H1 (cell line): ENCODE data around the gene RPL41. TPM values are rescaled to one million over a fixed set of nuclear protein-coding genes. Genes with fewer than 3 reads are reported as not detected.

Experiments
- CTCF ChIA-PET: fragments of 300-600 bp; sonication (Branson Sonifier 250); formaldehyde crosslinking; loops from one replicate; lab custom pipeline; 2021; ENCODE audit not compliant: partially characterized antibody; lab: Charles Lee
- POLR2A ChIA-PET: fragments of 300-600 bp; sonication (Branson Sonifier 250); formaldehyde crosslinking; loops from one replicate; lab custom pipeline; 2021; ENCODE audit warnings: inconsistent platforms; ENCODE audit not compliant: partially characterized antibody; lab: Charles Lee
- DNase-seq, 2 experiments: peaks; one replicate each; pipeline versions ENCODE4 v3.0.0 to v3.0.0-alpha.2; 2010 to 2022; ENCODE audit warnings: low spot score in 2 of 2, low read depth in 1 of 2, mixed read lengths in 1 of 2
- FAIRE-seq: peaks from 2 replicates; lab custom pipeline; 2011; peaks lifted over from hg19 to GRCh38; lab: Jason Lieb, UNC
- H2AFZ ChIP-seq: 2 replicates; pipeline ENCODE4 v1.8.1; 2012; ENCODE audit warnings: low read length, inconsistent platforms
- H2AK5ac ChIP-seq: 2 replicates; pipeline ENCODE4 v1.6.1; 2013; ENCODE audit warnings: low read depth, low read length
- H2BK120ac ChIP-seq: replicated peaks from 2 replicates; pipeline ENCODE3; 2013; ENCODE audit warnings: low read depth, low read length, inconsistent platforms
- H2BK12ac ChIP-seq: 2 replicates; pipeline ENCODE4 v1.6.1; 2013; ENCODE audit warnings: low read depth, low read length
- H2BK15ac ChIP-seq: 2 replicates; pipeline ENCODE4 v1.6.1; 2013; ENCODE audit warnings: low read length
- H2BK20ac ChIP-seq: 2 replicates; pipeline ENCODE4 v1.6.1; 2013; ENCODE audit warnings: low read length
- H2BK5ac ChIP-seq: 2 replicates; pipeline ENCODE4 v1.6.1; 2013; ENCODE audit warnings: low read depth, low read length
- H3K14ac ChIP-seq: 2 replicates; pipeline ENCODE4 v1.6.1; 2013; ENCODE audit warnings: inconsistent platforms; ENCODE audit not compliant: insufficient read length
- H3K18ac ChIP-seq: 2 replicates; pipeline ENCODE4 v1.6.1; 2013; ENCODE audit warnings: low read length; ENCODE audit errors: extremely low read depth
- H3K23ac ChIP-seq: 2 replicates; pipeline ENCODE4 v1.6.1; 2013; ENCODE audit warnings: inconsistent platforms; ENCODE audit not compliant: insufficient read length
- H3K23me2 ChIP-seq: 2 replicates; pipeline ENCODE4 v1.6.1; 2013; ENCODE audit warnings: low read depth, low read length
- H3K27ac ChIP-seq: 2 replicates; pipeline ENCODE4 v1.6.1; 2011; ENCODE audit warnings: low read depth, low read length, inconsistent platforms
- H3K27me3 ChIP-seq, 4 experiments: replicated peaks in 1 of 4; 1 replicate in 1 of 4; 2 replicates in 3 of 4; pipeline versions ENCODE4 v1.6.1 to v1.8.1; 2011 to 2013; ENCODE audit warnings: low read length in 3 of 4, mild to moderate bottlenecking in 3 of 4, inconsistent platforms in 2 of 4, mixed read lengths in 2 of 4, moderate library complexity in 1 of 4; ENCODE audit not compliant: control insufficient read depth in 3 of 4, insufficient read depth in 3 of 4; ENCODE audit errors: extremely low read depth in 1 of 4
- H3K36me3 ChIP-seq, 4 experiments: 2 replicates each; pipeline versions ENCODE4 v1.6.1 to v1.8.1; 2011 to 2013; ENCODE audit warnings: mild to moderate bottlenecking in 4 of 4, low read length in 3 of 4, moderate library complexity in 2 of 4, control low read depth in 1 of 4, inconsistent platforms in 1 of 4; ENCODE audit not compliant: insufficient read depth in 4 of 4, control insufficient read depth in 2 of 4
- H3K4ac ChIP-seq: replicated peaks from 2 replicates; pipeline ENCODE3; 2013; ENCODE audit warnings: low read length, low read depth, mixed read lengths, inconsistent platforms; ENCODE audit not compliant: insufficient read length
- H3K4me1 ChIP-seq, 4 experiments: replicated peaks in 1 of 4; 1 replicate in 1 of 4; 2 replicates in 3 of 4; pipeline versions ENCODE4 v1.6.1 to v1.8.1; 2011 to 2013; ENCODE audit warnings: low read length in 3 of 4, inconsistent platforms in 2 of 4, mixed read lengths in 1 of 4; ENCODE audit not compliant: insufficient read depth in 4 of 4, control insufficient read depth in 3 of 4
- H3K4me2 ChIP-seq, 2 experiments: 2 replicates each; pipeline versions ENCODE4 v1.6.1 to v1.8.1; 2011 to 2013; ENCODE audit warnings: low read depth in 2 of 2, low read length in 2 of 2, control low read depth in 1 of 2, inconsistent platforms in 1 of 2, mild to moderate bottlenecking in 1 of 2; ENCODE audit not compliant: insufficient read depth in 1 of 2
- H3K4me3 ChIP-seq, 4 experiments: fragments of 200-600, 300-600 bp in 1 of 4; sonication (generic), shearing (Covaris generic), sonication (Bioruptor Twin) in 1 of 4; 2 replicates each; pipeline versions ENCODE4 v1.5.1 to v1.8.1; 2011 to 2016; ENCODE audit warnings: low read length in 4 of 4, low read depth in 3 of 4, control low read depth in 2 of 4, inconsistent platforms in 2 of 4, mild to moderate bottlenecking in 2 of 4, mixed read lengths in 1 of 4, moderate library complexity in 1 of 4; ENCODE audit not compliant: insufficient read depth in 2 of 4; ENCODE audit errors: extremely low read depth in 1 of 4
- H3K56ac ChIP-seq: replicated peaks from 2 replicates; pipeline ENCODE3; 2013; ENCODE audit warnings: low read depth, mild to moderate bottlenecking, mixed read lengths, low read length, inconsistent platforms; ENCODE audit not compliant: insufficient read length
- H3K79me1 ChIP-seq: 2 replicates; pipeline ENCODE4 v1.6.1; 2013; ENCODE audit warnings: low read depth, low read length, control low read depth
- H3K79me2 ChIP-seq, 2 experiments: 2 replicates each; pipeline versions ENCODE4 v1.6.1 to v1.8.1; 2012 to 2013; ENCODE audit warnings: low read length in 2 of 2, mild to moderate bottlenecking in 2 of 2, inconsistent platforms in 1 of 2; ENCODE audit not compliant: insufficient read depth in 2 of 2, control insufficient read depth in 1 of 2
- H3K9ac ChIP-seq, 4 experiments: replicated peaks in 1 of 4; 1 replicate in 1 of 4; 2 replicates in 3 of 4; pipeline versions ENCODE4 v1.6.1 to v1.8.1; 2011 to 2013; ENCODE audit warnings: low read depth in 3 of 4, low read length in 3 of 4, control low read depth in 2 of 4, mild to moderate bottlenecking in 2 of 4, moderate library complexity in 2 of 4, inconsistent platforms in 1 of 4; ENCODE audit errors: extremely low read depth in 1 of 4
- H3K9me3 ChIP-seq, 2 experiments: 2 replicates each; pipeline versions ENCODE4 v1.6.1 to v1.8.1; 2012 to 2013; ENCODE audit warnings: mild to moderate bottlenecking in 2 of 2, moderate library complexity in 2 of 2, control low read depth in 1 of 2, inconsistent platforms in 1 of 2, low read depth in 1 of 2, low read length in 1 of 2, mixed read lengths in 1 of 2; ENCODE audit not compliant: insufficient read depth in 2 of 2
- H4K20me1 ChIP-seq, 2 experiments: replicated peaks in 1 of 2; 2 replicates each; pipeline versions ENCODE3 to v1.8.1; 2011 to 2013; ENCODE audit warnings: inconsistent platforms in 2 of 2, low read length in 2 of 2, mild to moderate bottlenecking in 1 of 2; ENCODE audit not compliant: insufficient read depth in 2 of 2, control insufficient read depth in 1 of 2
- H4K5ac ChIP-seq: 2 replicates; pipeline ENCODE4 v1.6.1; 2013; ENCODE audit warnings: low read length, low read depth, mixed read lengths, inconsistent platforms; ENCODE audit not compliant: insufficient read length
- H4K8ac ChIP-seq: 2 replicates; pipeline ENCODE4 v1.8.0; 2013; ENCODE audit warnings: mild to moderate bottlenecking, moderate library complexity, low read length, inconsistent platforms; ENCODE audit not compliant: insufficient read depth; ENCODE audit errors: extremely low read depth
- H4K91ac ChIP-seq: replicated peaks from 2 replicates; pipeline ENCODE3; 2013; ENCODE audit warnings: low read length, mixed read lengths, inconsistent platforms; ENCODE audit not compliant: insufficient read length
- BACH1 ChIP-seq: IDR thresholded peaks from 2 replicates; pipeline ENCODE4 v1.6.1; 2012; ENCODE audit warnings: low read length, improper control_type of control experiment
- BCL11A ChIP-seq, 2 experiments: IDR thresholded peaks; one replicate each; pipeline ENCODE4 v1.6.1; 2011; ENCODE audit warnings: low read depth in 2 of 2, low read length in 2 of 2, mild to moderate bottlenecking in 2 of 2
- CHD1 ChIP-seq: IDR thresholded peaks from 2 replicates; pipeline ENCODE4 v1.6.1; 2012; ENCODE audit warnings: low read depth, low read length, improper control_type of control experiment
- CREB1 ChIP-seq: IDR thresholded peaks from 2 replicates; pipeline ENCODE4 v1.6.1; 2012; ENCODE audit warnings: inconsistent platforms
- FOSL1 ChIP-seq: IDR thresholded peaks from 2 replicates; pipeline ENCODE4 v1.6.1; 2011; ENCODE audit warnings: mild to moderate bottlenecking, low read depth, low read length, moderate library complexity; ENCODE audit not compliant: insufficient read depth
- NRF1 ChIP-seq: IDR thresholded peaks from 2 replicates; pipeline ENCODE4 v1.6.1; 2011; ENCODE audit warnings: mild to moderate bottlenecking, low read depth, low read length, improper control_type of control experiment
- POU5F1 ChIP-seq: IDR thresholded peaks from 2 replicates; pipeline ENCODE4 v1.6.1; 2011; ENCODE audit warnings: low read depth, mild to moderate bottlenecking, low read length, moderate library complexity
- RAD21 ChIP-seq, 2 experiments: IDR thresholded peaks in 1 of 2; conservative IDR thresholded peaks in 1 of 2; 2 replicates each; pipeline ENCODE4 v1.6.1; 2011; ENCODE audit warnings: low read depth in 2 of 2, low read length in 2 of 2, improper control_type of control experiment in 1 of 2, inconsistent platforms in 1 of 2, mild to moderate bottlenecking in 1 of 2, moderate library complexity in 1 of 2
- RBBP5 ChIP-seq: IDR thresholded peaks from 2 replicates; pipeline ENCODE4 v1.7.1; 2012; ENCODE audit warnings: low read depth, mild to moderate bottlenecking, inconsistent platforms, low read length, moderate library complexity, borderline replicate concordance
- SAP30 ChIP-seq: fragments of 300-600 bp; sonication (generic); IDR thresholded peaks from 2 replicates; pipeline ENCODE4 v1.7.1; 2012; ENCODE audit warnings: low read length, moderate library complexity, mild to moderate bottlenecking, inconsistent platforms; ENCODE audit not compliant: insufficient read depth, insufficient replicate concordance
- SP4 ChIP-seq: IDR thresholded peaks from 2 replicates; pipeline ENCODE4 v1.6.1; 2012; ENCODE audit warnings: low read length, inconsistent platforms
- SUZ12 ChIP-seq: fragments of 200-600 bp; sonication (generic); IDR thresholded peaks from 2 replicates; pipeline ENCODE4 v1.6.1; 2012; ENCODE audit warnings: mild to moderate bottlenecking, inconsistent platforms, low read length, moderate library complexity, mixed read lengths
- WGBS, 2 experiments: shearing (Covaris generic) in 1 of 2; methylation state at CpG; one replicate each; pipeline versions ENCODE4 v1.1.6 to v1.1.7; 2013 to 2015; ENCODE audit warnings: low lambda C conversion rate in 2 of 2, mixed read lengths in 2 of 2, inconsistent platforms in 1 of 2, low coverage in 1 of 2, missing lambda C conversion rate in 1 of 2; ENCODE audit not compliant: insufficient replicate concordance in 2 of 2, insufficient coverage in 1 of 2, insufficient read length in 1 of 2; ENCODE audit errors: extremely low coverage in 1 of 2, missing lambda C conversion rate in 1 of 2; 5-methylcytosine and 5-hydroxymethylcytosine counted together
- polyA plus RNA-seq, 7 experiments: library from polyadenylated mRNA; depleted of rRNA in 3 of 7; stranded (reverse) in 5 of 7; unstranded in 2 of 7; fragments of >200 nt in 5 of 7; fragments of 200-250 nt in 2 of 7; gene quantifications; 1 replicate in 5 of 7; 2 replicates in 1 of 7; 4 replicates in 1 of 7; pipeline versions ENCODE4 v1.2.1 to v1.2.3, GENCODE V29; 2011 to 2013; ENCODE audit warnings: missing spikeins in 2 of 7, mixed read lengths in 2 of 7
- total RNA-seq: library from RNA; stranded (reverse); fragmentation: NEBNext Ultra II Directional; extraction: Animal tissue kit (Norgen Biotek cat#: 25700); gene quantifications from 2 replicates; pipeline ENCODE4 v1.2.1, GENCODE V29; 2021

Gene RPL41
- total and polyA plus RNA-seq, 2 of the 8 experiments (the other 6 are each of a cell fraction or from before 2014, with no cell fraction given) = 4,440 to 16,488 TPM

GRCh38 chr12:56080556-56081138 lies 35.8 kb upstream of the RPL41 start:
- DNase-seq (peak in 1 of 2 experiments; percentile 66), FAIRE-seq (no peak)
- H4K8ac ChIP-seq = peak overlapping the region; percentile 96
- no peaks in the 10 kb centered on the region for H3K27me3 ChIP-seq
- peak overlapping the region; percentile 19; the same call in 1 of the 2 replicates for H2AFZ ChIP-seq
- POLR2A ChIA-PET = interaction anchor here (0.7 to 8.9 kb wide), 30 partner anchors 9 to 278 kb away, joined by 3 to 112 read pairs (median 4); partner anchors contain the start of genes ANKRD52, ESYT1, MYL6 and PA2G4
- H4K20me1 ChIP-seq = peaks cover 2 to 10% of the 10 kb centered on the region in 2 experiments
- CTCF ChIA-PET = interaction anchor here (0.6 to 5.1 kb wide), 13 partner anchors 10 to 274 kb away, joined by 3 to 31 read pairs (median 3); partner anchors contain the start of genes ESYT1 and PA2G4
- H3K4me3 ChIP-seq = peak overlapping the region; percentile 74 to 89 (median 80)
- H3K14ac ChIP-seq = no peak overlapping the region
- peak overlapping the region; percentile 98 for H2BK5ac ChIP-seq
- peaks cover 7% of the 10 kb centered on the region; the same call in 1 of the 2 replicates for H3K23me2 ChIP-seq
- no peak overlapping the region for H3K23ac ChIP-seq
- peak overlapping the region; percentile 22 for H4K91ac ChIP-seq
- no peak overlapping the region; the same call in 1 of the 2 replicates for H2AK5ac ChIP-seq
- peaks cover 0 to 7% (median 4%) of the 10 kb centered on the region in 4 experiments; a peak in 6 of 8 replicates for H3K36me3 ChIP-seq
- H3K4me2 ChIP-seq = peak overlapping the region; percentile 62 to 97
- no peak overlapping the region for H2BK120ac ChIP-seq
- H2BK12ac ChIP-seq = peak overlapping the region; percentile 94
- H3K9ac ChIP-seq = peak overlapping the region; percentile 68 to 95 (median 88)
- peaks cover 7% of the 10 kb centered on the region; the same call in 1 of the 2 replicates for H3K79me1 ChIP-seq
- peaks cover 3 to 17% (median 11%) of the 10 kb centered on the region in 4 experiments for H3K4me1 ChIP-seq
- H2BK15ac ChIP-seq = peak overlapping the region; percentile 10; the same call in 1 of the 2 replicates
- H3K18ac ChIP-seq = peak overlapping the region; percentile 87; the same call in 1 of the 2 replicates
- H3K9me3 ChIP-seq = no peaks in the 10 kb centered on the region; a peak in 1 of 4 replicates
- H3K56ac ChIP-seq = peak overlapping the region; percentile 8
- no peak overlapping the region for H3K4ac ChIP-seq
- 0% methylated on average over 20 of the region's 20 CpGs; no CpG with 5 or more reads in 1 of the 2 experiments for WGBS, 2 experiments
- H3K27ac ChIP-seq = peak overlapping the region; percentile 92
- peaks cover 0 to 27% of the 10 kb centered on the region in 2 experiments; a peak in 2 of 4 replicates for H3K79me2 ChIP-seq
- no peak overlapping the region for H2BK20ac ChIP-seq
- H4K5ac ChIP-seq = peak overlapping the region; percentile 23
- TF ChIP-seq FOSL1 = no peak
- peak; percentile 34 for TF ChIP-seq SAP30
- no peak for TF ChIP-seq BCL11A (IDR thresholded peaks at IDR 0.05; ENCODE audit: low read depth in 2 of 2, low read length in 2 of 2)
- TF ChIP-seq RAD21 (IDR thresholded peaks at IDR 0.05 in 1 of 2, conservative IDR thresholded peaks at IDR 0.05 in 1 of 2; ENCODE audit: low read depth in 2 of 2, low read length in 2 of 2) = no peak
- TF ChIP-seq BACH1 = no peak
- 0 out of 2 replicates have a peak, but pooled peaks have one; percentile 5 for TF ChIP-seq CREB1
- TF ChIP-seq CHD1 = no peak
- TF ChIP-seq NRF1 = no peak
- no peak for TF ChIP-seq SP4
- TF ChIP-seq POU5F1 = no peak
- no peak for TF ChIP-seq SUZ12
- no peak; the same call in 1 of the 2 replicates for TF ChIP-seq RBBP5
